NCI-H2171 treated with DMSO at 0.1 percent for 48 hours (cell line): ENCODE measurements around the gene DNAJC17.
A peak's percentile ranks its signal among the peaks of the same experiment; 100 is the strongest.

ENCODE experiments used
- DNase-seq: peaks from one replicate; lab custom pipeline; 2025; lab: John Stamatoyannopoulos, UW

Gene DNAJC17

DNA sequence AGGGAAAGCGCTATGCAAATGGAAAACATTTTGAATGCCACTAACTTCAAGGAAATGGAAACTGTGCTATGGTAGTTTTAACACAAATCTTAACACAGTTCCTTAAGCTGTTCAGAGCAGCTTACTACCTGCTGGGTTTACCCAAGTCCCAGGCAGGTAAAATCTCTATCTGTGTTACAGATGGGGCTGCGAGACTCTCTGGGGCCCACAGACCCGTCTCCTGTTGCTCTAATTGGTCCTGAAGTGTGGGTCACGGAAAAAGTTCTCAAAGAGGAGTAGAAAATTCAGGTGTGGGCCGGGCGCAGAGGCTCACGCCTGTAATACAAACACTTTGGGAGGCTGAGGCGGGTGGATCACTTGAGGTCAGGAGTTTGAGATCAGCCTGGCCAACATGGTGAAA lies 17.3 kb downstream of the DNAJC17 start:
- DNase-seq = no peak

GRCh38 chr15:40789119-40789518 lies 18.2 kb downstream of the DNAJC17 start:
- DNase-seq = no peak

DNA sequence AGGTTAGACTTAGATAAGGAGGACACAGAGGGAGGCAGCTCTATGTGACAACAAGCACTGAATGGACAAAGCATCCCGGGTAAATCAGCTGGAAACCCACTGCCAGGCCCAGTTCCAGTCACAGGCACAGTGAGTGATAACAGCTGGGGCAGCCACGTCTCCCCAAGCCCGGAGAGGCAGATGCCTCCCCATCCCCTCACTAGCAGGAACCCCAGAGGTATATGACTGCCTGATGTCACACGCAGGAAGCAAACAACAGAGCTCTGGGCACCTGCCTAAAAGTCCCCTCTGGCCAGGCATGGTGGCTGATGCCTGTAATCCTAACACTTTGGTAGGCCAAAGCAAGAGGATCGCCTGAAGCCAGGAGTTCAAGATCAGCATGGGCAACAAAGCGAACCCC lies 19.3 kb downstream of the DNAJC17 start:
- DNase-seq = no peak

DNA sequence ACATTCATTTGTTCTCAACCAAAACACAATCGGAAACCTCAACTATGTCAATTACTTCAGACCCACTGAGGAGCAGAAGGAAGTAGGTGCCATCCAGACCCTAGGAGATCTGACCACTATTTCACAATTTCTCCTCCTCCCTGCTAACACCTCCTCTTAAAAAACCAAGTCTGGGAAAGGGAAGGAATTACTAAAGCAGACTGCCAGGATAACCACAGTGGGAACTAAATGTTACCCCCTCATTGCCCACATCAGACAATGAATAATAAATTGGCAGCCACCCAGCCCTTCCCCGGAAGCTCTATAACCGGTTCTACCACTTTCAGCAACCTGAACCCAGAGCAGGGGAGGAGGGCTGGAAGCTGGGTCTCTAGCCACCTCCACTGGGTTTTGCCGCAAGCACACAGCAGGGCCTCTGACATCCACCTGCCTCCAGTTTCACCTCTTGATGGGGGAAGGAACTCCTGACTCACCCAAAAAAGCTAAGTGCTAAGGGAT lies 19.9 kb downstream of the DNAJC17 start:
- DNase-seq = peak; percentile 21

GRCh38 chr15:40785814-40786213 lies 21.5 kb downstream of the DNAJC17 start:
- DNase-seq = no peak

GRCh38 chr15:40785164-40785563 lies 22.1 kb downstream of the DNAJC17 start:
- DNase-seq = no peak

GRCh38 chr15:40782609-40783227 lies 24.6 kb downstream of the DNAJC17 start:
- peak; percentile 86 for DNase-seq

DNA sequence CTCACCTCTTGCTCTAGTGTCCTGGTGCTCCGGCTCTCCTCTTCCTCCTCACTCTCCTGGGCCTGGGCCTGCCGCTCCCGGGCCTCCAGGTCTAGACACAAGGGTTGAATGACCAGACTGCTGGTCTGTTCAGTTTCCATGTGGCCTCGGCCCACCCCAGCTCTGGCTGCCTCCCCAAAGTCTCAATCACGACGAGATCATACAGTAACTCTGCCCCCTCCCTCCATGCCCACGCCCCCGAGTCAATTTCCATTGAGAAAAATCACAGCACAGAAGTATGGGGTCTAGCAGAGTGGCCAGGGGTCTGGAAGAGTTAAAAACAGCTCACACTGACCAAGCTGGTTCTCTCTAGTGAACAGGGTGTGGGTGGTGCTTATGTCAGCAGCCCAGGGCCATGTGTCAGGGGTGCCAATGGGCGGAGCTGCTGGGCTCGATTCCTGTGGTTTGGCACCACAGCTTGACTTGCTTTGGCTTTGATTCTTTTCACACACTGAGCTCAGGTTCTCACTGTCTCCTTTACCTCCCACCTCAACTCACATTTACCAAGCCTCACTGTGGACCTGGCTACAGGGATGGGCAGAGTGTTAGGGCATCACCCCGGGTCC lies 30.6 kb downstream of the DNAJC17 start:
- no peak for DNase-seq

DNA sequence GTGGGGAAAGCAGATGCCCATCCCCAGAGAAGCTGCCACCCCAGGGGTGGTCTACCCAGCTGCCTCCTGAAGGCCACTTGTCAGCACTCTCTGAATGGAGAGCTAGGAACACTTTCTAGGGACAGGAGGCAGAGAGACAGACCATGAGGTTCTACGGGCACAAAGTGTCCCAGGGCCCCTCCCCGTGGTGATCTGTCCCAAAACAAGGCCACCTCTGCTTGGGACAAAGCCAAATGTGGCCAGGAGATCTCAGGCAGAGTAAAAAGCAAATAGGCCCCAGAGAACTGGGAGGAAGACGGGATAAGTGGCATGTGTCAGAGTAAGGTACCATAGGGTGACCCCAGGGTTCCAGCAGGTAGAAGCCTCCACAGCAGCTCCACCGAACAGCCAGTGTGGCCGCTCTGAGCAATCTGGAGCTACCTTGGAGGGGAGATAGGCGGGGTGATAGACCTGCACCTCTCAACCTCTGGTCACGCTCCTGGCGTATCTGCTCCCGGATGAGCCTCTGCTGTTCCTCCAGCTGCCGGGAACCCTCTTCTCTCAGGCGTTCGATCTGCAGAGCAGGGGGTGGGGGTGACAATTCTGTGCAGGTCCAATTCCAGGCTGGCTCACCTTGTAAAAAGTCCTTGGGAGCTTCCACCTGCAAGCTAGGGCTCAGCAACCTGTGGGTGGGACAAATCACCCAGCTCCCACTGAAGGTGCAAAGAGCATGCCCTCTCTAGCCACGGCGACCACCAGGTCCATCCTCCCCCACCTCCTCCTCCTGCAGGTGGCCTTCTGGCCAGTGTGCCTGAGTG lies 31.3 kb downstream of the DNAJC17 start:
- DNase-seq = no peak

- no peak for DNase-seq
Measured at GRCh38 chr15:40775007-40775406, 32.3 kb downstream of the DNAJC17 start.

- DNase-seq = no peak
Measured at GRCh38 chr15:40773902-40774301, 33.4 kb downstream of the DNAJC17 start.

DNA sequence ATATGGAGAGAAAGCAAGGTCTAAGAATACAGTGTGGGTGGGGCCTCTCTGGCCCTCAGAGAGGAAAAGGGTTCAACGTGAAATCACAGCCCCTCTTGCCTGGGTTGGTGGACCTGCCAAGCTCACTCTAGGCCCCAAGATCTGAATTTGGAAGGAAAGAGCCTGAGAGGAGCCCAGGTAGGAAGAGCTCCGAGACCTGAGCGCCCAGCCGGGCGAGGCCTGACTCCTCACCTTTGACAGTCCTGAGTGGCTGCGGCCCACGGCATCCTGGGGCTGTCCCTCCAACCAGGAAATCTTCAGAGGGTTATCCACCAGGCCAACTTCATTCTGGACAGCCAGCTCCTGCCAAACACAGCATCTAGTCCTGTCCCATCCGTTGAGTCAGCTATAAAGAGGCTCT lies 33.8 kb downstream of the DNAJC17 start:
- DNase-seq = no peak

DNA sequence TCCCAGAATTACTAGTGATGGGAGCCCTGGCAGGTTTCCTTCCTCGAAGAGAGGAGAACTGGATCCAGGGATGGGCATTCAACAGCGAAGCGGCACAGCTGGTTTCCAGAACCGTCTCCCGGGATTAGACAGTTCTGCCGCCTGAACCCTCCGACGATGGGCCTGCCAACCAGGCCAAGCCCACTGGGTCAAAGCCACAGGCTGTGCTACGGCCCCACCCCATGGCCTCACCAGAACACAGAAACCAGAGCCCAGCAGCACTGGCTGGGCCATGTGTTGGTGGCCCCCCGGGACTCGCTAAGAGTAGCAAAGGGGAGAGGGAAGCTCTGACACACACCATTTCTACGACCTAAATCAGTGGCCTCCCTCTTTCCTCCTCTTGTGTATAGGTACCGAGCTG lies 35.3 kb downstream of the DNAJC17 start:
- no peak for DNase-seq

DNA sequence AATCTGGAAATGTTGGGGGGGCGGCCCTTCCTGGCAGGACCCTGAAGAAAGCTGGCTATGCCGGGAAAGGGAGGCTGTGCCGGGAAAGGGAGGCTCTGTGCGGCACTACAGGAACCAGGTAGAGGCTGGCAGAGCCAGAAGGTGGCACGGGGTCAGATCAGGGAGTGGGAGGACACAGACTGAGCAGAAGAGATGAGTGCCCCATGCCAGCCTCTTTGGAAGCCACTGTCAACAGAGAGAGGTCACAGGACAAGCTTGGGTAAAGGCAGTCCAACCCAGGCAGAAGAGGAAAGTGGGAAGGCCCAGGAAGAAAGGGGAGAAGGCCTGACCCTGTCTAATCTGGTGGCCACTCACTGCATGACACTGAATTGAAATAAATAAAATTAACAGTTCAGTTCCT lies 36.0 kb downstream of the DNAJC17 start:
- no peak for DNase-seq

DNA sequence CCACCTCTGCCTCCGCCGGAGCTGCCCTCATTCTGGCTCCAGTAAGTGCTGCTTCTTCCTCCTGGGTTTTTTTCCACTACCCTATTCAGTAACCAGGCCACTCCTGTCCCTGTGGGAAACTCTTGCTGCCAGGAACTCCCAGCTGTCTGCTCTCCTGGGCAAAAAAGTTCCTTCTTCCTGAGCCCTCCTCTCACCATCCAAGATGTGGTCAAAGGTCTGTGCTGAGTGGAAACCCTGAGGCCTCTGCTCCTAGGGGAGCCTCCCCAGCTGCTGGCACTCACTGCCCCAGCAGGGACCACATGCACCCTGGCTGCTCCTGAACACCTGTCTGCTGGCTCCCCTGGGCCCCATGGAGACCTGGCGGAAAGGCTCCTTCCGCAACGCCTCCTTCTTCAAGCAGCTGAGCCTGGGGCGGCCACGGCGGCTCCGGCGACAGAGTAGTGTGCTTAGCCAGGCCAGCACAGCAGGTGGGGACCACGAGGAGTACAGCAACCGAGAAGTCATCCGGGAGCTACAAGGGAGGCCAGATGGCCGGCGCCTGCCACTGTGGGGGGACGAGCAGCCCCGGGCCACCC lies 37.0 kb downstream of the DNAJC17 start:
- peak; percentile 82 for DNase-seq

- peak; percentile 88 for DNase-seq
Measured at GRCh38 chr15:40769274-40770146, 37.8 kb downstream of the DNAJC17 start, which contains the start of gene C15orf62. TSS of gene C15orf62 (plus strand) at chr15:40769980. CDS start at chr15:40770496, 516 bp downstream.

DNA sequence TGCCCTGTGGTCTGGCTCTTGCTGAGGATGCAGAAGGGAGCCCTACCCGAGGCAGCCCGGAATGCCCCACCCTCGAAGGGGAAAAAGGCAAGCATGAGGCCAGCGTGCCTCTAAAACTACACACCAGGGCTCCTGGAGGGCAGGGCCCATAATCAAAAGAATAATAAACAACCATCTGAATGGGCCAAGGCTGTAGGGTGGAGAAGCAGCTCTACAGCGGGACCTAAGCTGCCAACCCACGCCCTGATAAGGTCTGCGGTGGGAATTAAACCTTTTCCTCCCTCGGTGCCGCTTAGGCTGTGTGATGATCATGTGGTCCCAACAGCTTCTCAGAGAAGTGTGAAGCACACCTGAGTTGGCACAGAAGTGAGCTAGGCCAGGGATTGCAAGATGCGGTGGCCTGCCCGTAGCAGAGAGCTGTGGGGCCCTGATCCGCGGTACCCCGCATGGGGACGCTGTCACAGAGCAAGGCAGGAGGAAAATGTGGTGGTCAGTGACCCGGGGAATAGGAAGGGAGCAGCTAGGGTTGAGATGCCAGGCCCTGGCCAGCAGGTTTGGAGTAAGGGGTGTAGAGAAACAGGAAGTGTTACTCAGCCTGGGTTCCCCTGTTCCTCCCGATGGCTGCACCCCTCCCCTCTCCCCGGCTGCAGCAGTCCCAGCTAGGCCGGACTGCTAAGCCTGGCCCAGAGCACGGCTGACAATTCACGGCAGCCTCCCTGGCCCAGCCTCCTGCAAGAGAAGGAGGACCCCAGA lies 38.6 kb downstream of the DNAJC17 start:
- DNase-seq = no peak

GRCh38 chr15:40767838-40768500 lies 39.3 kb downstream of the DNAJC17 start:
- DNase-seq = no peak

GRCh38 chr15:40766906-40767837 lies 40.1 kb downstream of the DNAJC17 start:
- DNase-seq = no peak
